ENCODE results near the gene FOXP3. TPM values are rescaled to one million over a fixed set of nuclear protein-coding genes. Genes with fewer than 3 reads are reported as not detected.
"Not testable (repeated sequence)": the region's sequence is repeated elsewhere in the genome, so short reads cannot be mapped to it uniquely, and the experiment has no call there.

Gene FOXP3, protein sequence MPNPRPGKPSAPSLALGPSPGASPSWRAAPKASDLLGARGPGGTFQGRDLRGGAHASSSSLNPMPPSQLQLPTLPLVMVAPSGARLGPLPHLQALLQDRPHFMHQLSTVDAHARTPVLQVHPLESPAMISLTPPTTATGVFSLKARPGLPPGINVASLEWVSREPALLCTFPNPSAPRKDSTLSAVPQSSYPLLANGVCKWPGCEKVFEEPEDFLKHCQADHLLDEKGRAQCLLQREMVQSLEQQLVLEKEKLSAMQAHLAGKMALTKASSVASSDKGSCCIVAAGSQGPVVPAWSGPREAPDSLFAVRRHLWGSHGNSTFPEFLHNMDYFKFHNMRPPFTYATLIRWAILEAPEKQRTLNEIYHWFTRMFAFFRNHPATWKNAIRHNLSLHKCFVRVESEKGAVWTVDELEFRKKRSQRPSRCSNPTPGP
- total RNA-seq, result 0.41 and 0.71 TPM in 2 replicates

DNA sequence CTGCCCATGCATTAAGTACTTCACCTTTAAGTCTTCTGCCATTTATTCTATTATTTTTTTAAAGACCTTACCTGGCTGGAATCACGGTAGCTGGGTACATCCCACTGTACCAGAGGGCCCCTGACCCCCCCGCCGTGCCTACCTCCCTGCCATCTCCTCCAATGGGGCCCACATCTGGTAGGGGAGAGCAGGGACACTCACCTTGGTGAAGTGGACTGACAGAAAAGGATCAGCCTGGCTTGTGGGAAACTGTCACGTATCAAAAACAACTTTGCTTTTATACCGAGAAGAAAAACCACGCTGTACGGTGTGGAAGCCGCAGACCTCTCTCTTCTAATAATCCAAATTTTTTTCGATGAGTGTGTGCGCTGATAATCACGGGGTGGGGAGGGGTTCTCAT, at the start of gene FOXP3:
Gene FOXP3 (minus strand): TSS at position 251 of the 400 bp plus-strand sequence. CDS start 6,205 bp downstream, outside the sequence.
- H3K4me3 ChIP-seq (ENCODE audit: low read depth, low read length), result no peak within 1 kb of the TSS
- no peaks in the 10 kb centered on the region for H3K27me3 ChIP-seq (ENCODE audit: control insufficient read depth, insufficient read depth, low read length)
- no peaks in the 10 kb centered on the region for H3K36me3 ChIP-seq (ENCODE audit: control insufficient read depth, insufficient read depth, low read length)
- no peak for DNase-seq (ENCODE audit: low read depth)
- TF ChIP-seq, protein P1, sequence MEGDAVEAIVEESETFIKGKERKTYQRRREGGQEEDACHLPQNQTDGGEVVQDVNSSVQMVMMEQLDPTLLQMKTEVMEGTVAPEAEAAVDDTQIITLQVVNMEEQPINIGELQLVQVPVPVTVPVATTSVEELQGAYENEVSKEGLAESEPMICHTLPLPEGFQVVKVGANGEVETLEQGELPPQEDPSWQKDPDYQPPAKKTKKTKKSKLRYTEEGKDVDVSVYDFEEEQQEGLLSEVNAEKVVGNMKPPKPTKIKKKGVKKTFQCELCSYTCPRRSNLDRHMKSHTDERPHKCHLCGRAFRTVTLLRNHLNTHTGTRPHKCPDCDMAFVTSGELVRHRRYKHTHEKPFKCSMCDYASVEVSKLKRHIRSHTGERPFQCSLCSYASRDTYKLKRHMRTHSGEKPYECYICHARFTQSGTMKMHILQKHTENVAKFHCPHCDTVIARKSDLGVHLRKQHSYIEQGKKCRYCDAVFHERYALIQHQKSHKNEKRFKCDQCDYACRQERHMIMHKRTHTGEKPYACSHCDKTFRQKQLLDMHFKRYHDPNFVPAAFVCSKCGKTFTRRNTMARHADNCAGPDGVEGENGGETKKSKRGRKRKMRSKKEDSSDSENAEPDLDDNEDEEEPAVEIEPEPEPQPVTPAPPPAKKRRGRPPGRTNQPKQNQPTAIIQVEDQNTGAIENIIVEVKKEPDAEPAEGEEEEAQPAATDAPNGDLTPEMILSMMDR (IDR thresholded peaks at IDR 0.05; ENCODE audit: insufficient read depth, low read length, poor library complexity, severe bottlenecking), result no peak

DNA sequence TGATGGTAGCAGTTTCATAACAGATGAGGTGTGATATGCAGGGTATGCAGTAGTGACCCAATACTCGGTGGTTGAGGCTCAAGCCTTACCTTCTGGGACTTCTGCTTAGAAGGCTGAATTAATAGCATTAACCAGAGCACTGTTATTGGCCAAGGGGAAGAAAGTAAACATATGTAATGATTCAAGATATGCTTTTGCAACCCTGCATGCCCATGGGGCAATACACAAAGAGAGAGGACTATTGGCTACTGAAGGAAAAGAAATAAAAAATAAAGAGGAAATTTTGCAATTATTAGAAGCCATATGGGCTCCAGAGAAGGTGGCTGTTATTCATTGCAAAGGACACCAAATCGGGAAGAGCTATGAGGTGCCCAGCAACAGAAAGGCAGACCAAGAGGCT, 47.7 kb upstream of the FOXP3 start:
- TF ChIP-seq, protein P1 (IDR thresholded peaks at IDR 0.05; ENCODE audit: insufficient read depth, low read length, poor library complexity, severe bottlenecking), result no peak
- no peak overlapping the region for H3K4me3 ChIP-seq (ENCODE audit: low read depth, low read length)
- H3K27me3 ChIP-seq (ENCODE audit: control insufficient read depth, insufficient read depth, low read length), result no peaks in the 10 kb centered on the region
- no peaks in the 10 kb centered on the region for H3K36me3 ChIP-seq (ENCODE audit: control insufficient read depth, insufficient read depth, low read length)
- DNase-seq (ENCODE audit: low read depth), result no peak

DNA sequence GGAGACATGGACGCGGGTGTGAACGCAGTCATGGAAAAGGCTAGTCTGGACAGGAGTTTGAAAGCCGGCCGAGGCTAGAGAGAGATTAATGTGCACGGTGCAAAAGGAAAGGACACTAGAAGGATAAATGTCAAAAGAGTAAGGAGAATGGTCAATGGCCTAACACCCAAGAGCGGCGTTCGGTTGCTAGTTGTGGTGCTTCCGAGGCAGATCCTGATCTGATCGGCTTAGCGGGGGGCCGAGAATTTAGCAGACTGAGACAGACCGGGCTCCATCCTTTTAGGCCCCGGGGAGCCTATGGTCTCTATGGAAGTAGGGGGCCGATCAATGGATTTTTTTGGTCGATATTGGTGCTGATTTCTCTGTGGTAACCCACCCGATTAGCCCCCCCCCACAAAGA, 45.9 kb upstream of the FOXP3 start:
- TF ChIP-seq, protein P1 (IDR thresholded peaks at IDR 0.05; ENCODE audit: insufficient read depth, low read length, poor library complexity, severe bottlenecking), result no peak
- Histone ChIP-seq H3K27me3 (ENCODE audit: control insufficient read depth, insufficient read depth, low read length) (no peaks in the 10 kb centered on the region), H3K4me3 (ENCODE audit: low read depth, low read length) (no peak overlapping the region), H3K36me3 (ENCODE audit: control insufficient read depth, insufficient read depth, low read length) (no peaks in the 10 kb centered on the region)
- DNase-seq (ENCODE audit: low read depth), result no peak

DNA sequence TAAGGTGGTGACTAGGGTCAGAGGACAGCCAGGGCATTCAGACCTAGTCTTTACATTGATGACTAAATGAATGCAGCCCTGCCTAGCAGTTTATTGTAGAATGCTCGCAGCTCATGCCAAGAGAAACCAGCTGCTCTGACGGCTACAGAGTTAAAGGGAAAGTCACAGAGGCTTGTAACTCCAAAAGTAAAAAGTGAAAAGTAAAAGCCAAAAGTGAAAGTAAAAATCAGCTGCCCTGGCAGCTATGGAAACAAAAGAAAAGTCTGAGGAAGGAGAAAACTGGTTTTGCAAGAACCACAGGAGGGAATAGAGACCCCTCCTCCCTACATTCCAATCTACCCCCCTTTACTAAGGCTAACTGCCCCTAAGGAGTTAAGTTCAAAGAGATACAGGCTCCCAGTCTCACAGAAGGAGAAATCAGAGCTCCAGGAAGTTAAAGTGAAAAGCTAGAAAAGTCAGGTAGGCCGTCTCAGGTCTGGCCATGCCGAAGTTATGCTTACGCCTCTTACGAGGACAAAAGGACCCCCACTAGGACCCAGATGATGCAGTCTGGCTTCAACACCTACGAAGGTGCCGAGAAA, 45.0 kb upstream of the FOXP3 start:
- Histone ChIP-seq H3K36me3 (ENCODE audit: control insufficient read depth, insufficient read depth, low read length) (no peaks in the 10 kb centered on the region), H3K4me3 (ENCODE audit: low read depth, low read length) (no peak overlapping the region), H3K27me3 (ENCODE audit: control insufficient read depth, insufficient read depth, low read length) (no peaks in the 10 kb centered on the region)
- peak; percentile 5 for DNase-seq (ENCODE audit: low read depth)
- TF ChIP-seq, protein P1 (IDR thresholded peaks at IDR 0.05; ENCODE audit: insufficient read depth, low read length, poor library complexity, severe bottlenecking), result no peak

DNA sequence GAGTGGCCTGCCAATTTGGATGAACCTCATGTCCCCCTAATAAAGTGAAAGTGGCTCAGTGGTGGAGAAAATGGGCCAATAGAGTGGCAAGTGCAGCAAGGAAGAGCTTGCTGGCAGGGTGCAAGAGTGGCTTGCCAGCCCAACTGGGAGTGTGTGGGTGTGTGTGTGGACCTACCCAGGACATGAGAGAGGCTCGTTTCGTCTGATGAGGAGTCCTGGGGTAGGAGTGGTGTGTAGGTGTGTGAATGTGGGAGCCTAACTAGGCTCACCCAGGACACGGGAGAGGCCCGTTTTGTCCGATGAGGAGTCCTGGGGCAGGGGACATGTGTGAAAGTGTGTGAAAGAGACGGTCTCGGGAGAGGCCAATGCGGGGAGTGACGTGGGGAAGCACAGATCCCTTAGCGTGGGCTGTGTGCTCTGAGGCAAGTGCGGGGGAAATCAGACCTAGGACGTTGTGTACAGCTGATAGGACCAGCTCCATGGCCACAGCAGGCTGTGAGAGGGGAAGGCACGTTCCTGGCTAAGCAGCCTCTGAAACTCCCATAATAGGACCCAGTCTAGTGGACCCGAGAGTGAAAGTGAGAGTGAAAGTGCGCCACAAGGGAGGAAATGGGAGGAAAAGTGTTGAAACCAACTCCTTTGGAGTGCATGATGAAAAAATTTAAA, 44.2 kb upstream of the FOXP3 start:
- Histone ChIP-seq H3K27me3 (ENCODE audit: control insufficient read depth, insufficient read depth, low read length) (no peaks in the 10 kb centered on the region), H3K36me3 (ENCODE audit: control insufficient read depth, insufficient read depth, low read length) (no peaks in the 10 kb centered on the region), H3K4me3 (ENCODE audit: low read depth, low read length) (no peak overlapping the region)
- TF ChIP-seq, protein P1 (IDR thresholded peaks at IDR 0.05; ENCODE audit: insufficient read depth, low read length, poor library complexity, severe bottlenecking), result no peak
- DNase-seq (ENCODE audit: low read depth), result no peak

DNA sequence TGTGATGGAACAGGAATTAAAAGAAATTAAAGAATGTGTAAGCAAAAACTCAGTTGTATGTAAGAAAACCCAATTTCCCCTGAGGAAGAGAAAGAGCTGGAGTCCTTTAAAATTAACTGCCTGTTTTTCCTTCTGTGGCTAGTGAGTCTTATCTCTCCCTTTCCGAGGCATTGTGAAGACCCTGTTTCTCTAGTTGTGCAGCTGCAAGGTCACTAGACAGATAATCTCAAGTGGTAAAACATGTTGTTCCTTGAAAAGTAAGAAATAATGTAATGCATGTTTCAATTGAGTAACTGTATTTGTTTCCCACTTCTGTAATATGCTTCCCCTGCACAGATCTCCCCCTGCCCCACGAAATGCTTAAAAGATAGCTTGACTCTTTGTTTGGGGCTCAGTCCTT, 43.3 kb upstream of the FOXP3 start:
- H3K4me3 ChIP-seq (ENCODE audit: low read depth, low read length); H3K36me3 ChIP-seq (ENCODE audit: control insufficient read depth, insufficient read depth, low read length); H3K27me3 ChIP-seq (ENCODE audit: control insufficient read depth, insufficient read depth, low read length); DNase-seq (ENCODE audit: low read depth): not testable (repeated sequence)
